GM12878 (cell line): ENCODE data around the gene PRSS12. TPM values are rescaled to one million over a fixed set of nuclear protein-coding genes. Genes with fewer than 3 reads are reported as not detected.

Experiments
- ATAC-seq: fragments of 200-7000 bp; cut with Tn5 transposase; 3 replicates; pipeline ENCODE4 v1.9.1; 2020; ENCODE audit warnings: mild to moderate bottlenecking, moderate library complexity
- BruUV-seq: library from RNA; stranded (reverse); fragments of 400-500 nt; replicated peaks from 2 replicates; lab custom pipeline; 2021; lab: Mats Ljungman, UMichigan
- CTCF ChIA-PET: fragments of 300-600 bp; sonication (Branson Sonifier 250); formaldehyde crosslinking; extraction: SDS; loops from one replicate; lab custom pipeline; 2021; ENCODE audit warnings: inconsistent platforms; lab: Yijun Ruan, JAX
- POLR2A ChIA-PET: fragments of 350-600 bp; formaldehyde crosslinking; extraction: SDS; loops from one replicate; lab custom pipeline; 2021; ENCODE audit warnings: inconsistent platforms; lab: Charles Lee
- RAD21 ChIA-PET: fragments of 300-600 bp; sonication (Branson Sonifier 250); formaldehyde crosslinking; loops from one replicate; lab custom pipeline; 2023; ENCODE audit warnings: antibody characterized with exemption; ENCODE audit not compliant: unreplicated experiment; lab: Charles Lee
- SMC1A ChIA-PET: fragments of 300-600 bp; sonication (Branson Sonifier 250); formaldehyde crosslinking; loops from one replicate; lab custom pipeline; 2023; ENCODE audit not compliant: unreplicated experiment, uncharacterized antibody; lab: Charles Lee
- DNase-seq: peaks from one replicate; pipeline ENCODE4 v3.0.0-alpha.2; 2011; ENCODE audit warnings: low read depth, low spot score
- FAIRE-seq: peaks from 3 replicates; lab custom pipeline; 2011; peaks lifted over from hg19 to GRCh38; lab: Jason Lieb, UNC
- H2AFZ ChIP-seq: 2 replicates; pipeline ENCODE4 v1.6.0; 2011; ENCODE audit warnings: low read depth, low read length, control low read depth; ENCODE audit not compliant: control insufficient read depth
- H3K27ac ChIP-seq: 2 replicates; pipeline ENCODE4 v1.5.1; 2011; ENCODE audit warnings: control low read depth; ENCODE audit not compliant: control insufficient read depth, insufficient read depth
- H3K27me3 ChIP-seq, 2 experiments: replicated peaks in 1 of 2; 2 replicates each; pipeline versions ENCODE4 v1.6.0 to v1.6.1; 2011; ENCODE audit warnings: low read length in 1 of 2; ENCODE audit not compliant: control insufficient read depth in 2 of 2, insufficient read depth in 2 of 2
- H3K36me3 ChIP-seq, 2 experiments: 2 replicates each; pipeline ENCODE4 v1.5.1; 2011; ENCODE audit warnings: low read length in 1 of 2; ENCODE audit not compliant: control insufficient read depth in 2 of 2, insufficient read depth in 2 of 2
- H3K4me1 ChIP-seq: 2 replicates; pipeline ENCODE4 v1.6.1; 2011; ENCODE audit warnings: mild to moderate bottlenecking, low read length, moderate library complexity, mixed read lengths; ENCODE audit not compliant: control insufficient read depth, insufficient read depth
- H3K4me2 ChIP-seq: 2 replicates; pipeline ENCODE4 v1.6.0; 2011; ENCODE audit warnings: control low read depth; ENCODE audit not compliant: control insufficient read depth, insufficient read depth
- H3K4me3 ChIP-seq: fragments of 200-600 bp; sonication (generic); 2 replicates; pipeline ENCODE4 v1.5.1; 2016
- H3K79me2 ChIP-seq: 2 replicates; pipeline ENCODE4 v1.6.0; 2011; ENCODE audit warnings: low read length; ENCODE audit not compliant: control insufficient read depth, insufficient read depth
- H3K9ac ChIP-seq: 2 replicates; pipeline ENCODE4 v1.8.0; 2011; ENCODE audit warnings: low read length, control low read depth, mixed read lengths; ENCODE audit not compliant: control insufficient read depth, insufficient read depth
- H3K9me3 ChIP-seq: replicated peaks from 3 replicates; pipeline ENCODE4 v1.5.1; 2011; ENCODE audit warnings: mild to moderate bottlenecking, low read length; ENCODE audit not compliant: control insufficient read depth, insufficient read depth
- H4K20me1 ChIP-seq: 2 replicates; pipeline ENCODE4 v1.6.0; 2011; ENCODE audit not compliant: control insufficient read depth, insufficient read depth
- CHD2 ChIP-seq: IDR thresholded peaks from 2 replicates; pipeline ENCODE4 v1.6.1; 2011; ENCODE audit warnings: low read depth, low read length, improper control_type of control experiment, borderline replicate concordance
- HCFC1 ChIP-seq: fragments of 150-350 bp; IDR thresholded peaks from 2 replicates; pipeline ENCODE4 v1.6.1; 2014; ENCODE audit warnings: low read length
- HDAC2 ChIP-seq: fragments of 200-600 bp; sonication (generic); IDR thresholded peaks from 2 replicates; pipeline ENCODE4 v1.6.1; 2017
- MEF2A ChIP-seq: IDR thresholded peaks from 2 replicates; pipeline ENCODE4 v1.6.1; 2011; ENCODE audit warnings: low read depth, mild to moderate bottlenecking, low read length, moderate library complexity; ENCODE audit not compliant: insufficient read depth
- ZNF274 ChIP-seq: IDR thresholded peaks from one replicate; pipeline ENCODE4 v1.8.0; 2011; ENCODE audit not compliant: insufficient read length, insufficient read depth
- ZNF687 ChIP-seq: fragments of 450-650 bp; IDR thresholded peaks from 2 replicates; pipeline ENCODE4 v1.6.1; 2017; ENCODE audit warnings: mild to moderate bottlenecking, moderate library complexity
- WGBS: methylation state at CpG from one replicate; pipeline ENCODE4 v1.1.6; 2016; ENCODE audit warnings: low lambda C conversion rate; ENCODE audit not compliant: insufficient replicate concordance, insufficient coverage; ENCODE audit errors: missing lambda C conversion rate; 5-methylcytosine and 5-hydroxymethylcytosine counted together
- in situ Hi-C: fragments of 300-500 bp; cut with MboI; formaldehyde crosslinking; loops from 9 replicates; pipeline ENCODE4 v1.14.3; 2018; ENCODE audit warnings: mixed read lengths
- intact Hi-C: fragments of 100-400 bp; cut with micrococcal nuclease; formaldehyde crosslinking; loops from one replicate; pipeline ENCODE4 v1.14.2; 2022; ENCODE audit not compliant: unreplicated experiment
- polyA plus RNA-seq, 11 experiments: library from polyadenylated mRNA; depleted of rRNA in 4 of 11; unstranded in 6 of 11; stranded (reverse) in 5 of 11; fragments of >200 nt; fragmentation: Nextera tagmentation in 4 of 11; fragmentation: Illumina TruSeq in 1 of 11; extraction: Ambion mirVana in 4 of 11; extraction: Trizol in 1 of 11; gene quantifications; 1 replicate in 1 of 11; 2 replicates in 10 of 11; pipeline versions ENCODE4 v1.2.1 to v1.2.3, GENCODE V29; 2011 to 2016; ENCODE audit warnings: inconsistent platforms in 2 of 11, missing spikeins in 2 of 11, low read depth in 1 of 11
- total RNA-seq, 4 experiments: library from RNA; depleted of rRNA in 3 of 4; stranded (reverse); fragments of >200 nt in 3 of 4; fragmentation: Illumina TruSeq in 1 of 4; extraction: Trizol in 1 of 4; gene quantifications; 2 replicates each; pipeline versions ENCODE4 v1.2.1 to v1.2.3, GENCODE V29; 2013 to 2021

The PRSS12 gene
- total and polyA plus RNA-seq, 10 of the 15 experiments (the other 5 are each of a cell fraction or from before 2014, with no cell fraction given) = 0.04 to 0.34 (median 0.11) TPM; not detected in 2

GRCh38 chr4:118285931-118286330, 66.9 kb downstream of the PRSS12 start:
- ChIA-PET POLR2A (no interaction called here), RAD21 (interaction anchor here (1.4 kb wide), 1 partner anchor 13 kb away, joined by 3 read pairs; no protein-coding TSS in a partner anchor), SMC1A (interaction anchor here (1.9 kb wide), 1 partner anchor 67 kb away, joined by 6 read pairs; the partner anchor contains the start of gene PRSS12), CTCF (interaction anchor here (2.2 kb wide), 1 partner anchor 67 kb away, joined by 11 read pairs; the partner anchor contains the start of gene PRSS12)
- Histone ChIP-seq H4K20me1 (no peaks in the 10 kb centered on the region), H3K4me3 (no peak overlapping the region), H3K27me3 (no peaks in the 10 kb centered on the region), H3K9me3 (no peaks in the 10 kb centered on the region), H3K4me1 (peaks cover 9% of the 10 kb centered on the region; the same call in 1 of the 2 replicates), H3K4me2 (no peak overlapping the region), H3K79me2 (no peaks in the 10 kb centered on the region), H3K36me3 (no peaks in the 10 kb centered on the region; a peak in 1 of 4 replicates), H2AFZ (no peak overlapping the region), H3K9ac (no peak overlapping the region), H3K27ac (no peak overlapping the region)
- intact Hi-C loops (loop anchor here (10.0 kb wide), 1 partner anchor 129 kb away; no protein-coding TSS in a partner anchor), in situ Hi-C loops (loop anchor here (10.0 kb wide), 2 partner anchors 299 to 399 kb away; partner anchors contain the start of gene METTL14)
- ATAC-seq = no peak
- BruUV-seq = no TSS peak
- WGBS = 95% methylated on average over 4 of the region's 4 CpGs
- TF ChIP-seq ZNF687 (no peak), MEF2A (no peak), ZNF274 (no peak), HDAC2 (no peak), HCFC1 (no peak), CHD2 (no peak)
- no peak for FAIRE-seq
- no peak for DNase-seq
